Measurements from ENCODE around the gene FAM107B. TPM values are rescaled to one million over a fixed set of nuclear protein-coding genes. Genes with fewer than 3 reads are reported as not detected.

Gene FAM107B
- total RNA-seq, 4 donors from 2014 or later, result 12.3 to 41.3 (median 31.8) TPM

- no peak for DNase-seq
- no peak overlapping the region for H3K27ac ChIP-seq
- no peaks in the 10 kb centered on the region for H3K4me1 ChIP-seq
- no peaks in the 10 kb centered on the region for H3K36me3 ChIP-seq
- H3K27me3 ChIP-seq, result no peaks in the 10 kb centered on the region
- 91 to 93% methylated on average over 10 of the region's 10 CpGs for WGBS, 2 donors
- TF ChIP-seq POLR2A (IDR thresholded peaks at IDR 0.05) (no peak), CTCF (IDR thresholded peaks at IDR 0.05) (no peak)
- H3K4me3 ChIP-seq (replicated peaks in 1 of 3), result no peak overlapping the region
- intact Hi-C loops (cut with DNase I), result no loop called here
- H3K9me3 ChIP-seq, result no peaks in the 10 kb centered on the region
These were observed 208.2 kb downstream of the FAM107B start for GRCh38 chr10:14566498-14566897.

- 50 to 65% methylated on average over 5 of the region's 5 CpGs for whole genome bisulfite sequencing, 2 donors
- intact Hi-C loops (cut with DNase I), result no loop called here
These were observed 209.5 kb downstream of the FAM107B start for GRCh38 chr10:14565199-14565598.

DNA sequence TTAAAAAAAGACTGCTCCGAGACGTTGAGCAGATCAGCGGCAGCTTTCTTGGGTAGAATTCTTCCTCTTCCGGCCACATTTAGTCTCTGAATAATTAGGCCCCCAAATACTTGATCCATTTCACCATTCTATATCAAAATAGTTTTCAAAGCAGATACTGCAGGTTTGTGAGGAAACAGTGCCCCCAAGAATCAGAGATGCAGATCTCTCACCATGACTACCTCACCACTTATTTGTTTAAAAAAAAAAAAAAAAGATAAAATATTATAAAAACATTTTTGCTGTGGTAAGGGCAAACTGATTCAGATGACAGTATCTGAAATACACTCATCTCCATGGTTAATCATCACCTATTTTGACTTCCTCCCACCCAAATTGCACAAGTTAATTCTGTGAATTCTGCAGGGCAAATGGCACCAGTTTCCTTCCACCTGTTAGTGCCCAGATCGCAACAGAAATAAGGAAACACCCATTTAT is 210.4 kb downstream of the FAM107B start:
- intact Hi-C loops (cut with DNase I), result no loop called here

More at GRCh38 chr10:14565199-14565598, 209.5 kb downstream of the FAM107B start:
- Histone ChIP-seq H3K4me1 (no peaks in the 10 kb centered on the region), H3K9me3 (no peaks in the 10 kb centered on the region), H3K27me3 (no peaks in the 10 kb centered on the region), H3K27ac (no peak overlapping the region), H3K36me3 (no peaks in the 10 kb centered on the region), H3K4me3 (replicated peaks in 1 of 3) (no peak overlapping the region)
- TF ChIP-seq CTCF (IDR thresholded peaks at IDR 0.05) (no peak), POLR2A (IDR thresholded peaks at IDR 0.05) (no peak)
- no peak for DNase-seq

DNA sequence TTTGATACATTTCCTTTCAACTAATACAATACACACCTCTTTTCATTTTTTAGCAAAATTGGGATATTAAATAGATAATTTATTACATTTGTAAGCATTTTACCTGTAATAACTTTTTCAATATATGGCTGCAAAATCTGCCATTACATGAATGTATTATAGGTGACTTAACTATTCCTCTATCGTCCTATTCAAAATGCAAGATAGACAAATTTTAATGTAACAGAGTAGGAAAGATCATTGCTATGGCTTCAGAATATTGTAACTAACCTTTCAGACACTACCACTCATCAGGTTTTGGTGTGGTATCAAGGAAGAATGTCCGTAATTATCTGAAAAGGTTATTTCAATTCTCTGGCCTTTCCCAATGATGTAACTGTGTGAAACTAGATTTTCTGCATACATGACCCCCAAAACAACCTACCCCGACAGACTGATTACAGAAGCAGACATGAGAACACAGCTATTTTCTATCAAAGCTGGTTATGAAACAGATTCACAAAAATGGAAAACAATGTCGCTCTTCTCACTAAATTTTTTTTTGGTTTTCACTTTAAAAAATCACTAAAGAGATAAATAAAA is 211.2 kb downstream of the FAM107B start:
- no peak for TF ChIP-seq POLR2A (IDR thresholded peaks at IDR 0.05)
- no peak for TF ChIP-seq CTCF (IDR thresholded peaks at IDR 0.05)
- intact Hi-C loops (cut with DNase I), result no loop called here
- WGBS, 2 donors, result 90 to 91% methylated on average over 4 of the region's 4 CpGs
- no peak overlapping the region for H3K4me3 ChIP-seq (replicated peaks in 1 of 3)
- DNase-seq, result no peak
- H3K27ac ChIP-seq, result no peak overlapping the region
- no peaks in the 10 kb centered on the region for H3K27me3 ChIP-seq
- H3K36me3 ChIP-seq, result no peaks in the 10 kb centered on the region
- no peaks in the 10 kb centered on the region for H3K9me3 ChIP-seq
- no peaks in the 10 kb centered on the region for H3K4me1 ChIP-seq

More for the DNA sequence above, 210.4 kb downstream of the FAM107B start:
- Histone ChIP-seq H3K36me3 (no peaks in the 10 kb centered on the region), H3K4me3 (replicated peaks in 1 of 3) (no peak overlapping the region), H3K9me3 (no peaks in the 10 kb centered on the region), H3K27me3 (no peaks in the 10 kb centered on the region), H3K4me1 (no peaks in the 10 kb centered on the region), H3K27ac (no peak overlapping the region)
- TF ChIP-seq POLR2A (IDR thresholded peaks at IDR 0.05), result no peak
- 74 to 83% methylated on average over 5 of the region's 5 CpGs for WGBS, 2 donors
- DNase-seq, result no peak

DNA sequence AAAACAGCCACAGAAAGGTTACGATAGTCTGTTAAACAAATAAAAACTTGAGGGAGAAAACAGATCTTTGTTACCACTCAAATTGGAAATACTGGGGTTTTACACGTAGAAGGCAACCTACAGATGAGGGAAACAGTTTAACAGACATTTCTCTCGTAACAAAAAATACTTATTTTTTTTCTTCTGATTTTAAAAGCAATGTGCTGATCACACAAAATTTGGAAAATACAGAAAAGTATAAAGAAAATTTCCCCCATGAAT is 211.7 kb downstream of the FAM107B start:
- TF ChIP-seq CTCF (IDR thresholded peaks at IDR 0.05) (no peak), POLR2A (IDR thresholded peaks at IDR 0.05) (no peak)
- 86 to 95% methylated on average over 3 of the region's 3 CpGs for WGBS, 2 donors
- Histone ChIP-seq H3K36me3 (no peaks in the 10 kb centered on the region), H3K4me1 (no peaks in the 10 kb centered on the region), H3K27me3 (no peaks in the 10 kb centered on the region), H3K9me3 (no peaks in the 10 kb centered on the region), H3K4me3 (replicated peaks in 1 of 3) (no peak overlapping the region), H3K27ac (no peak overlapping the region)
- intact Hi-C loops (cut with DNase I), result no loop called here
- no peak for DNase-seq

Measured in thyroid gland (tissue), 4 donors.